PC-3 (cell line): ENCODE results near the gene PLAAT3. TPM values are rescaled to one million over a fixed set of nuclear protein-coding genes. Genes with fewer than 3 reads are reported as not detected.

Experiments
- ATAC-seq: fragments of 200-7000 bp; cut with Tn5 transposase; 2 replicates; pipeline ENCODE4 v1.9.1; 2020; ENCODE audit warnings: mild to moderate bottlenecking, moderate library complexity
- BruUV-seq: library from RNA; stranded (reverse); fragments of 400-500 nt; replicated peaks from 2 replicates; lab custom pipeline; 2021; lab: Mats Ljungman, UMichigan
- CTCF ChIA-PET: fragments of 300-600 bp; sonication (Branson Sonifier 250); formaldehyde crosslinking; loops from one replicate; lab custom pipeline; 2022; ENCODE audit warnings: antibody characterized with exemption; lab: Charles Lee
- POLR2A ChIA-PET: fragments of 300-600 bp; sonication (Branson Sonifier 250); formaldehyde crosslinking; loops from one replicate; lab custom pipeline; 2022; ENCODE audit warnings: antibody characterized with exemption; ENCODE audit not compliant: unreplicated experiment; lab: Charles Lee
- DNase-seq: peaks from one replicate; pipeline ENCODE4 v3.0.0-alpha.2; 2015
- H2AFZ ChIP-seq: fragments of 300-600 bp; sonication (generic); 2 replicates; pipeline ENCODE4 v1.6.0; 2016; ENCODE audit warnings: antibody characterized with exemption, low read length
- H3F3A ChIP-seq: fragments of 300-600 bp; sonication (generic); one replicate; pipeline ENCODE4 v1.6.0; 2017; ENCODE audit warnings: antibody characterized with exemption, low read length, control low read depth, mild to moderate bottlenecking; ENCODE audit not compliant: unreplicated experiment
- H3K27ac ChIP-seq: fragments of 300-600 bp; sonication (generic); 2 replicates; pipeline ENCODE4 v1.5.1; 2016; ENCODE audit warnings: mild to moderate bottlenecking, low read length
- H3K27me3 ChIP-seq: fragments of 300-600 bp; sonication (generic); 2 replicates; pipeline ENCODE4 v1.6.1; 2016; ENCODE audit warnings: low read length, mixed read lengths
- H3K36me3 ChIP-seq: fragments of 300-600 bp; sonication (generic); 2 replicates; pipeline ENCODE4 v1.6.1; 2016; ENCODE audit warnings: low read depth, mixed run types, low read length, mixed read lengths
- H3K4me1 ChIP-seq: fragments of 300-600 bp; sonication (generic); 2 replicates; pipeline ENCODE4 v1.5.1; 2016; ENCODE audit warnings: low read length; ENCODE audit not compliant: insufficient read depth
- H3K4me2 ChIP-seq: fragments of 300-600 bp; sonication (generic); 2 replicates; pipeline ENCODE4 v1.6.0; 2016; ENCODE audit warnings: low read length
- H3K4me3 ChIP-seq: fragments of 300-600 bp; sonication (generic); 2 replicates; pipeline ENCODE4 v1.5.1; 2016; ENCODE audit warnings: mild to moderate bottlenecking, low read length, mixed read lengths
- H3K79me2 ChIP-seq: fragments of 300-600 bp; sonication (generic); 2 replicates; pipeline ENCODE4 v1.6.1; 2017; ENCODE audit warnings: low read length, mixed read lengths
- H3K9ac ChIP-seq: fragments of 300-600 bp; sonication (generic); 2 replicates; pipeline ENCODE4 v1.6.0; 2016; ENCODE audit warnings: mild to moderate bottlenecking, low read length
- H3K9me2 ChIP-seq: fragments of 300-600 bp; sonication (generic); replicated peaks from 2 replicates; pipeline ENCODE4 v1.6.1; 2016; ENCODE audit warnings: mixed run types, low read length, mixed read lengths
- H3K9me3 ChIP-seq: fragments of 300-600 bp; sonication (generic); 2 replicates; pipeline ENCODE4 v1.6.1; 2016; ENCODE audit warnings: low read length, mixed read lengths
- H4K20me1 ChIP-seq: fragments of 300-600 bp; sonication (generic); 2 replicates; pipeline ENCODE4 v1.6.1; 2016; ENCODE audit warnings: low read length, mixed read lengths
- EZH2 ChIP-seq: fragments of 300-600 bp; sonication (generic); IDR thresholded peaks from one replicate; pipeline ENCODE4 v1.6.1; 2017; ENCODE audit warnings: antibody characterized with exemption, mild to moderate bottlenecking, low read length; ENCODE audit not compliant: unreplicated experiment
- EZH2phosphoT487 ChIP-seq: fragments of 300-600 bp; sonication (generic); IDR thresholded peaks from 2 replicates; pipeline ENCODE4 v1.6.1; 2018; ENCODE audit warnings: mild to moderate bottlenecking, antibody characterized with exemption, low read length, borderline replicate concordance
- intact Hi-C: fragments of 100-400 bp; cut with micrococcal nuclease; formaldehyde crosslinking; loops from 2 replicates; pipeline ENCODE4 v1.9.0; 2023
- total RNA-seq: library from RNA; depleted of rRNA; stranded (reverse); fragments of >200 nt; gene quantifications from 2 replicates; pipeline ENCODE4 v1.2.3, GENCODE V29; 2014
- TF ChIP-seq, protein P1 (sequence below): fragments of 300-600 bp; sonication (generic); conservative IDR thresholded peaks from 2 replicates; pipeline ENCODE4 v1.5.1; 2017; ENCODE audit warnings: antibody characterized with exemption, low read depth, mild to moderate bottlenecking, low read length

The PLAAT3 gene
- total RNA-seq, 1 experiment from 2014 or later = 69.0 TPM

GRCh38 chr11:63557570-63557969 is 56.7 kb downstream of the PLAAT3 start:
- POLR2A ChIA-PET = no interaction called here

GRCh38 chr11:63556404-63557013 is 57.7 kb downstream of the PLAAT3 start:
- H2AFZ ChIP-seq = no peak overlapping the region
- no peak for TF ChIP-seq EZH2
- no peak for TF ChIP-seq EZH2phosphoT487
- TF ChIP-seq, protein P1, sequence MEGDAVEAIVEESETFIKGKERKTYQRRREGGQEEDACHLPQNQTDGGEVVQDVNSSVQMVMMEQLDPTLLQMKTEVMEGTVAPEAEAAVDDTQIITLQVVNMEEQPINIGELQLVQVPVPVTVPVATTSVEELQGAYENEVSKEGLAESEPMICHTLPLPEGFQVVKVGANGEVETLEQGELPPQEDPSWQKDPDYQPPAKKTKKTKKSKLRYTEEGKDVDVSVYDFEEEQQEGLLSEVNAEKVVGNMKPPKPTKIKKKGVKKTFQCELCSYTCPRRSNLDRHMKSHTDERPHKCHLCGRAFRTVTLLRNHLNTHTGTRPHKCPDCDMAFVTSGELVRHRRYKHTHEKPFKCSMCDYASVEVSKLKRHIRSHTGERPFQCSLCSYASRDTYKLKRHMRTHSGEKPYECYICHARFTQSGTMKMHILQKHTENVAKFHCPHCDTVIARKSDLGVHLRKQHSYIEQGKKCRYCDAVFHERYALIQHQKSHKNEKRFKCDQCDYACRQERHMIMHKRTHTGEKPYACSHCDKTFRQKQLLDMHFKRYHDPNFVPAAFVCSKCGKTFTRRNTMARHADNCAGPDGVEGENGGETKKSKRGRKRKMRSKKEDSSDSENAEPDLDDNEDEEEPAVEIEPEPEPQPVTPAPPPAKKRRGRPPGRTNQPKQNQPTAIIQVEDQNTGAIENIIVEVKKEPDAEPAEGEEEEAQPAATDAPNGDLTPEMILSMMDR = no peak
- intact Hi-C loops = no loop called here
- H4K20me1 ChIP-seq = no peaks in the 10 kb centered on the region
- DNase-seq (no peak), ATAC-seq (no peak)
- no peaks in the 10 kb centered on the region for H3K27me3 ChIP-seq
- POLR2A ChIA-PET = no interaction called here
- no peaks in the 10 kb centered on the region for H3K9me2 ChIP-seq
- H3K27ac ChIP-seq = no peak overlapping the region
- no peaks in the 10 kb centered on the region for H3F3A ChIP-seq
- no peak overlapping the region for H3K4me2 ChIP-seq
- H3K9me3 ChIP-seq = no peaks in the 10 kb centered on the region
- H3K9ac ChIP-seq = no peak overlapping the region
- H3K36me3 ChIP-seq = no peaks in the 10 kb centered on the region
- H3K4me1 ChIP-seq = peaks cover 35% of the 10 kb centered on the region
- no TSS peak for BruUV-seq
- no peak overlapping the region for H3K4me3 ChIP-seq
- CTCF ChIA-PET = no interaction called here
- no peaks in the 10 kb centered on the region for H3K79me2 ChIP-seq

More at GRCh38 chr11:63557570-63557969, 56.7 kb downstream of the PLAAT3 start:
- H3K79me2 ChIP-seq = no peaks in the 10 kb centered on the region
- no peaks in the 10 kb centered on the region for H4K20me1 ChIP-seq
- H2AFZ ChIP-seq = no peak overlapping the region
- CTCF ChIA-PET = no interaction called here
- peaks cover 38% of the 10 kb centered on the region for H3K4me1 ChIP-seq
- no peaks in the 10 kb centered on the region for H3K9me2 ChIP-seq
- no peaks in the 10 kb centered on the region for H3K36me3 ChIP-seq
- no peaks in the 10 kb centered on the region for H3K9me3 ChIP-seq
- H3K9ac ChIP-seq = no peak overlapping the region
- no peak overlapping the region for H3K27ac ChIP-seq
- TF ChIP-seq EZH2phosphoT487 (no peak), EZH2 (no peak)
- TF ChIP-seq, protein P1 = no peak
- intact Hi-C loops = no loop called here
- DNase-seq = no peak
- BruUV-seq = no TSS peak
- ATAC-seq = no peak
- no peaks in the 10 kb centered on the region for H3K27me3 ChIP-seq
- H3K4me2 ChIP-seq = no peak overlapping the region
- no peak overlapping the region for H3K4me3 ChIP-seq
- no peaks in the 10 kb centered on the region for H3F3A ChIP-seq

DNA sequence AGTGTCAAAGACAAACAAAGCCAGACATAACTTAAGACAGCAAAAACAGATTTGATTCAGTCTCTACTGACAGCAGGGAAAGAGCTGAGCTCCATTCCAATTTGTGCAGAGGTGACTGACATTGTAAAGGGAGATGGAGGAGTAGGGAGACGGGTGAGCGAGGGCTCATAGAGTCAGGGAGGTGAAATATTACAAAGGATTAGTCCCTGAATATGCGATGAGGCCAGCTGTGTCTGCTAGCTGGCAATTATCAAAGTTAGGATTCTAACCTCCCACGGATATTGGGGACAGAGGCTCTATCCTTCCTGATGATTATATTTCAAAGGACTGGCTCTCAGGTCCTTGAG is 59.4 kb downstream of the PLAAT3 start:
- POLR2A ChIA-PET = no interaction called here
- Histone ChIP-seq H3K9me3 (no peaks in the 10 kb centered on the region), H3K36me3 (no peaks in the 10 kb centered on the region), H3K9ac (no peak overlapping the region), H3K79me2 (no peaks in the 10 kb centered on the region), H3K27ac (no peak overlapping the region), H3K4me1 (peaks cover 18% of the 10 kb centered on the region), H4K20me1 (no peaks in the 10 kb centered on the region), H3K4me3 (no peak overlapping the region), H3K9me2 (no peaks in the 10 kb centered on the region), H3K27me3 (no peaks in the 10 kb centered on the region), H3F3A (no peaks in the 10 kb centered on the region), H2AFZ (no peak overlapping the region), H3K4me2 (no peak overlapping the region)
- no TSS peak for BruUV-seq
- ATAC-seq (no peak), DNase-seq (no peak)
- intact Hi-C loops = no loop called here
- TF ChIP-seq EZH2phosphoT487 = no peak
- TF ChIP-seq EZH2 = no peak
- TF ChIP-seq, protein P1 = no peak
- CTCF ChIA-PET = no interaction called here
